Ishikawa (cell line): ENCODE measurements around the gene TBC1D16.

ENCODE experiments used
- CEBPB ChIP-seq: IDR thresholded peaks from 2 replicates; pipeline ENCODE4 v1.6.1; 2012
- CREB1 ChIP-seq: IDR thresholded peaks from 2 replicates; pipeline ENCODE4 v1.6.1; 2012; ENCODE audit warnings: low read depth
- EGR1 ChIP-seq: IDR thresholded peaks from 2 replicates; pipeline ENCODE4 v1.6.1; 2012
- EP300 ChIP-seq: IDR thresholded peaks from 2 replicates; pipeline ENCODE4 v1.6.1; 2012; ENCODE audit warnings: borderline replicate concordance
- FOXM1 ChIP-seq: IDR thresholded peaks from 2 replicates; pipeline ENCODE4 v1.6.1; 2012; ENCODE audit warnings: low read depth, borderline replicate concordance
- MAX ChIP-seq: IDR thresholded peaks from 2 replicates; pipeline ENCODE4 v1.6.1; 2012
- RAD21 ChIP-seq: IDR thresholded peaks from 2 replicates; pipeline ENCODE4 v1.6.1; 2012; ENCODE audit warnings: low read depth
- REST ChIP-seq: IDR thresholded peaks from 2 replicates; pipeline ENCODE4 v1.6.1; 2012; ENCODE audit warnings: low read depth, mild to moderate bottlenecking
- TAF1 ChIP-seq: IDR thresholded peaks from 2 replicates; pipeline ENCODE4 v1.6.1; 2012; ENCODE audit warnings: low read depth, mild to moderate bottlenecking
- TCF12 ChIP-seq: IDR thresholded peaks from 2 replicates; pipeline ENCODE4 v1.6.1; 2012; ENCODE audit warnings: low read depth
- TEAD4 ChIP-seq: IDR thresholded peaks from 2 replicates; pipeline ENCODE4 v1.6.1; 2012
- USF1 ChIP-seq: IDR thresholded peaks from 2 replicates; pipeline ENCODE4 v1.6.1; 2012
- YY1 ChIP-seq: IDR thresholded peaks from 2 replicates; pipeline ENCODE4 v1.6.1; 2012; ENCODE audit warnings: low read depth

- TF ChIP-seq MAX, result no peak
- no peak for TF ChIP-seq TCF12
- no peak for TF ChIP-seq FOXM1
- no peak for TF ChIP-seq REST
- no peak for TF ChIP-seq EGR1
- no peak for TF ChIP-seq USF1
- TF ChIP-seq EP300, result no peak
- no peak for TF ChIP-seq CEBPB
- TF ChIP-seq YY1, result no peak
- TF ChIP-seq TAF1, result no peak
- TF ChIP-seq CREB1, result no peak
- TF ChIP-seq RAD21, result no peak
- TF ChIP-seq TEAD4, result no peak
Observed at GRCh38 chr17:80032614-80033171, 3.0 kb downstream of the TBC1D16 start.
